Measurements from ENCODE around the gene HOXD3. TPM values are rescaled to one million over a fixed set of nuclear protein-coding genes. Genes with fewer than 3 reads are reported as not detected.

Gene HOXD3
- total and polyA plus RNA-seq, 9 of the 15 experiments (the other 6 are each of a cell fraction or from before 2014, with no cell fraction given): not detected

DNA sequence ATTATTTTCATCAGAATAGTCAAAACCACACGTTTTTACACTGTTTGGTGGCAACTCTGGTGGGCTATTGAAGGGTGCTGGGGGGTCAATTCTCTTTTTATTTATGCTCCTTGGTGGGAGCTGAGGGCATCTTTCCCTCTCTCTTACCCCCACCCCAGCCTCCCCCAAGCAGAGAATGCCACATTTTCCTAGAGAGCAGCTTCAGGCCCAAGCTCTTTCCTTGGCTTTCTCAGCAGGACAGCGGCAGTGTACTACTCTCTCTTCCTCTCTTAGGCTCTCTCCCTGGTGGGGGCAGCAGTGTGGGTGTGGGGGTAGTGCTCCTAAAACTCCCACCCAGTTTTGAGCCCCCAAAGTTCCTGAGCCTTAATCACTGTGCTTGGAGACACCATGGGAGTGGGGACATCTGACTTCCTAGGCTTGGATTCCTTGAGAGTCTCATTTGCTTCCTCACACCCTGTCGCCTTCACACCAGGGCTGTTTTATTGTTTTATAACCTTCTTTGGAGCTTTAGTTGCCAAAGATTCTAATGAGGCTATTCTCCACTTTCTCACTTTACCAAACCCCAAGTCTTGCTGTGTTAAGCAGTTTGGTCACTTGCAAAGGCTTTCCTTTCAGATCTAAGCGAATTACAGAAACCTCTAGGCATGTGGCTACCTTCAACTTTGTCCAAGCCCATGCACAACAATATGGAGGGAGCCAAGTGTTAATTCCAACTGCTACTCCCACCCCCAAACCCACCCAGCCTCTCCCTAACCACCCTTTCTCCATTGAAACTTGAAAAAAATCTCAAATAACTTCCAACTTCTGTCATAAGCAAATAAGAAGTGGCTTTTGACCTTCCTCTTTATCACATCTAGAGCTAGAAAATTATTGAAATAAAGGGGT is 11.8 kb upstream of the HOXD3 start:
- intact Hi-C loops (cut with micrococcal nuclease) (loop anchor here (10.0 kb wide), 2 partner anchors 229 to 1609 kb away; no protein-coding TSS in a partner anchor), in situ Hi-C loops (cut with MboI) (loop anchor here (25.0 kb wide), 2 partner anchors 667 to 1617 kb away; no protein-coding TSS in a partner anchor)
- ATAC-seq (no peak), FAIRE-seq (no peak), DNase-seq (ENCODE audit: extremely low read depth in 1 of 4, low spot score in 3 of 4) (no peak)
- CTCF ChIA-PET (ENCODE audit: low intra/inter-chr PET ratio): no interaction called here
- H3K79me2 ChIP-seq (ENCODE audit: control insufficient read depth, insufficient read depth, low read length): no peaks in the 10 kb centered on the region
- H3K9me3 ChIP-seq (replicated peaks; ENCODE audit: control insufficient read depth, insufficient read depth, low read depth, low read length): no peaks in the 10 kb centered on the region; the same call in 1 of the 2 replicates
- H3K9me1 ChIP-seq (ENCODE audit: control insufficient read depth, insufficient read depth, low read length): no peaks in the 10 kb centered on the region
- H3K4me2 ChIP-seq (ENCODE audit: insufficient read depth, low read length): no peak overlapping the region
- POLR2A ChIA-PET: interaction anchor here (0.6 kb wide), 2 partner anchors 270 to 309 kb away, joined by 3 read pairs; no protein-coding TSS in a partner anchor
- H4K20me1 ChIP-seq (replicated peaks; ENCODE audit: control insufficient read depth, insufficient read depth, low read length): no peaks in the 10 kb centered on the region; the same call in 1 of the 2 replicates
- WGBS (ENCODE audit: insufficient coverage, low coverage, missing lambda C conversion rate): 0% methylated on average over 4 of the region's 4 CpGs
- no TSS peak for BruUV-seq (replicated peaks)
- H3K9ac ChIP-seq (ENCODE audit: insufficient read depth in 1 of 2, low read depth in 2 of 2, low read length in 2 of 2): no peak overlapping the region
- H3K36me3 ChIP-seq (ENCODE audit: control insufficient read depth, insufficient read depth, low read length): no peaks in the 10 kb centered on the region
- no peak overlapping the region for H3K27ac ChIP-seq (ENCODE audit: extremely low read depth, low read depth, low read length)
- no peak overlapping the region for H2AFZ ChIP-seq (ENCODE audit: low read depth, low read length)
- H3K27me3 ChIP-seq (ENCODE audit: control insufficient read depth in 2 of 2, insufficient read depth in 2 of 2, low read length in 2 of 2): peaks cover 41 to 49% of the 10 kb centered on the region in 2 experiments
- no peak overlapping the region for H3K4me3 ChIP-seq
- peaks cover 0 to 6% of the 10 kb centered on the region in 2 experiments; a peak in 2 of 5 replicates for H3K4me1 ChIP-seq (replicated peaks in 1 of 2; ENCODE audit: control insufficient read depth in 2 of 2, insufficient read depth in 2 of 2, low read length in 2 of 2)
- TF ChIP-seq, protein P1, sequence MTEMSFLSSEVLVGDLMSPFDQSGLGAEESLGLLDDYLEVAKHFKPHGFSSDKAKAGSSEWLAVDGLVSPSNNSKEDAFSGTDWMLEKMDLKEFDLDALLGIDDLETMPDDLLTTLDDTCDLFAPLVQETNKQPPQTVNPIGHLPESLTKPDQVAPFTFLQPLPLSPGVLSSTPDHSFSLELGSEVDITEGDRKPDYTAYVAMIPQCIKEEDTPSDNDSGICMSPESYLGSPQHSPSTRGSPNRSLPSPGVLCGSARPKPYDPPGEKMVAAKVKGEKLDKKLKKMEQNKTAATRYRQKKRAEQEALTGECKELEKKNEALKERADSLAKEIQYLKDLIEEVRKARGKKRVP (CRISPR knock-in tag; IDR thresholded peaks at IDR 0.05): no peak
- TF ChIP-seq ZEB2 (IDR thresholded peaks at IDR 0.05) (no peak), HEY1 (CRISPR knock-in tag; IDR thresholded peaks at IDR 0.05; ENCODE audit: borderline replicate concordance) (no peak)
- TF ChIP-seq, protein P2, sequence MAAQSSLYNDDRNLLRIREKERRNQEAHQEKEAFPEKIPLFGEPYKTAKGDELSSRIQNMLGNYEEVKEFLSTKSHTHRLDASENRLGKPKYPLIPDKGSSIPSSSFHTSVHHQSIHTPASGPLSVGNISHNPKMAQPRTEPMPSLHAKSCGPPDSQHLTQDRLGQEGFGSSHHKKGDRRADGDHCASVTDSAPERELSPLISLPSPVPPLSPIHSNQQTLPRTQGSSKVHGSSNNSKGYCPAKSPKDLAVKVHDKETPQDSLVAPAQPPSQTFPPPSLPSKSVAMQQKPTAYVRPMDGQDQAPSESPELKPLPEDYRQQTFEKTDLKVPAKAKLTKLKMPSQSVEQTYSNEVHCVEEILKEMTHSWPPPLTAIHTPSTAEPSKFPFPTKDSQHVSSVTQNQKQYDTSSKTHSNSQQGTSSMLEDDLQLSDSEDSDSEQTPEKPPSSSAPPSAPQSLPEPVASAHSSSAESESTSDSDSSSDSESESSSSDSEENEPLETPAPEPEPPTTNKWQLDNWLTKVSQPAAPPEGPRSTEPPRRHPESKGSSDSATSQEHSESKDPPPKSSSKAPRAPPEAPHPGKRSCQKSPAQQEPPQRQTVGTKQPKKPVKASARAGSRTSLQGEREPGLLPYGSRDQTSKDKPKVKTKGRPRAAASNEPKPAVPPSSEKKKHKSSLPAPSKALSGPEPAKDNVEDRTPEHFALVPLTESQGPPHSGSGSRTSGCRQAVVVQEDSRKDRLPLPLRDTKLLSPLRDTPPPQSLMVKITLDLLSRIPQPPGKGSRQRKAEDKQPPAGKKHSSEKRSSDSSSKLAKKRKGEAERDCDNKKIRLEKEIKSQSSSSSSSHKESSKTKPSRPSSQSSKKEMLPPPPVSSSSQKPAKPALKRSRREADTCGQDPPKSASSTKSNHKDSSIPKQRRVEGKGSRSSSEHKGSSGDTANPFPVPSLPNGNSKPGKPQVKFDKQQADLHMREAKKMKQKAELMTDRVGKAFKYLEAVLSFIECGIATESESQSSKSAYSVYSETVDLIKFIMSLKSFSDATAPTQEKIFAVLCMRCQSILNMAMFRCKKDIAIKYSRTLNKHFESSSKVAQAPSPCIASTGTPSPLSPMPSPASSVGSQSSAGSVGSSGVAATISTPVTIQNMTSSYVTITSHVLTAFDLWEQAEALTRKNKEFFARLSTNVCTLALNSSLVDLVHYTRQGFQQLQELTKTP (IDR thresholded peaks at IDR 0.05; ENCODE audit: low read depth in 1 of 2, partially characterized antibody in 2 of 2): no peak
- TF ChIP-seq, protein P3, sequence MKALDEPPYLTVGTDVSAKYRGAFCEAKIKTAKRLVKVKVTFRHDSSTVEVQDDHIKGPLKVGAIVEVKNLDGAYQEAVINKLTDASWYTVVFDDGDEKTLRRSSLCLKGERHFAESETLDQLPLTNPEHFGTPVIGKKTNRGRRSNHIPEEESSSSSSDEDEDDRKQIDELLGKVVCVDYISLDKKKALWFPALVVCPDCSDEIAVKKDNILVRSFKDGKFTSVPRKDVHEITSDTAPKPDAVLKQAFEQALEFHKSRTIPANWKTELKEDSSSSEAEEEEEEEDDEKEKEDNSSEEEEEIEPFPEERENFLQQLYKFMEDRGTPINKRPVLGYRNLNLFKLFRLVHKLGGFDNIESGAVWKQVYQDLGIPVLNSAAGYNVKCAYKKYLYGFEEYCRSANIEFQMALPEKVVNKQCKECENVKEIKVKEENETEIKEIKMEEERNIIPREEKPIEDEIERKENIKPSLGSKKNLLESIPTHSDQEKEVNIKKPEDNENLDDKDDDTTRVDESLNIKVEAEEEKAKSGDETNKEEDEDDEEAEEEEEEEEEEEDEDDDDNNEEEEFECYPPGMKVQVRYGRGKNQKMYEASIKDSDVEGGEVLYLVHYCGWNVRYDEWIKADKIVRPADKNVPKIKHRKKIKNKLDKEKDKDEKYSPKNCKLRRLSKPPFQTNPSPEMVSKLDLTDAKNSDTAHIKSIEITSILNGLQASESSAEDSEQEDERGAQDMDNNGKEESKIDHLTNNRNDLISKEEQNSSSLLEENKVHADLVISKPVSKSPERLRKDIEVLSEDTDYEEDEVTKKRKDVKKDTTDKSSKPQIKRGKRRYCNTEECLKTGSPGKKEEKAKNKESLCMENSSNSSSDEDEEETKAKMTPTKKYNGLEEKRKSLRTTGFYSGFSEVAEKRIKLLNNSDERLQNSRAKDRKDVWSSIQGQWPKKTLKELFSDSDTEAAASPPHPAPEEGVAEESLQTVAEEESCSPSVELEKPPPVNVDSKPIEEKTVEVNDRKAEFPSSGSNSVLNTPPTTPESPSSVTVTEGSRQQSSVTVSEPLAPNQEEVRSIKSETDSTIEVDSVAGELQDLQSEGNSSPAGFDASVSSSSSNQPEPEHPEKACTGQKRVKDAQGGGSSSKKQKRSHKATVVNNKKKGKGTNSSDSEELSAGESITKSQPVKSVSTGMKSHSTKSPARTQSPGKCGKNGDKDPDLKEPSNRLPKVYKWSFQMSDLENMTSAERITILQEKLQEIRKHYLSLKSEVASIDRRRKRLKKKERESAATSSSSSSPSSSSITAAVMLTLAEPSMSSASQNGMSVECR (CRISPR knock-in tag; IDR thresholded peaks at IDR 0.05): no peak

All from K562 (cell line).